Right hindlimb (tissue), 1 donor: ENCODE measurements around the gene CA6.
A peak's percentile ranks its signal among the peaks of the same experiment; 100 is the strongest.
"Not testable (repeated sequence)": the region's sequence is repeated elsewhere in the genome, so short reads cannot be mapped to it uniquely, and the experiment has no call there.

Experiments
- DNase-seq: peaks from one replicate; pipeline ENCODE4 v3.0.0-alpha.2; 2018

CA6 gene

GRCh38 chr1:8930116-8930515 lies 15.6 kb upstream of the CA6 start:
- peak; percentile 34 for DNase-seq

GRCh38 chr1:8937051-8937450 lies 8.6 kb upstream of the CA6 start:
- DNase-seq = not testable (repeated sequence)

GRCh38 chr1:8937701-8938100 lies 8.0 kb upstream of the CA6 start:
- DNase-seq = no peak

GRCh38 chr1:8938232-8938999 lies 7.3 kb upstream of the CA6 start:
- no peak for DNase-seq

- no peak for DNase-seq
These were observed 6.7 kb upstream of the CA6 start for GRCh38 chr1:8939000-8939265.

- DNase-seq = no peak
These were observed 6.2 kb upstream of the CA6 start for GRCh38 chr1:8939362-8939995.

GRCh38 chr1:8941906-8942305 lies 3.8 kb upstream of the CA6 start:
- DNase-seq = no peak

- peak; percentile 24 for DNase-seq
These were observed 1.9 kb upstream of the CA6 start for GRCh38 chr1:8943498-8944405.

GRCh38 chr1:8947127-8947691 lies 1.5 kb downstream of the CA6 start:
- peak; percentile 25 for DNase-seq

- no peak for DNase-seq
These were observed 4.6 kb downstream of the CA6 start for GRCh38 chr1:8950309-8950708.

GRCh38 chr1:8951231-8951630 lies 5.6 kb downstream of the CA6 start:
- DNase-seq = no peak

GRCh38 chr1:8955406-8955805 lies 9.7 kb downstream of the CA6 start:
- DNase-seq = no peak

GRCh38 chr1:8956461-8957349 lies 11.0 kb downstream of the CA6 start:
- DNase-seq = no peak

- DNase-seq = no peak
These were observed 17.3 kb downstream of the CA6 start for GRCh38 chr1:8962812-8963530.

GRCh38 chr1:8963963-8964362 lies 18.3 kb downstream of the CA6 start:
- no peak for DNase-seq

GRCh38 chr1:8965121-8965820 lies 19.6 kb downstream of the CA6 start:
- DNase-seq = no peak

- no peak for DNase-seq
These were observed 20.9 kb downstream of the CA6 start for GRCh38 chr1:8966606-8967005.

GRCh38 chr1:8968902-8969301 lies 23.2 kb downstream of the CA6 start:
- DNase-seq = not testable (repeated sequence)

- DNase-seq = no peak
These were observed 24.3 kb downstream of the CA6 start for GRCh38 chr1:8969937-8970336.

- no peak for DNase-seq
These were observed 25.2 kb downstream of the CA6 start for GRCh38 chr1:8970870-8971337.

GRCh38 chr1:8974551-8974950 lies 28.9 kb downstream of the CA6 start:
- DNase-seq = no peak
